Activated CD8-positive, alpha-beta memory T cell treated with anti-CD3 and anti-CD28 coated beads, Interleukin-2, amount 10 ng/mL, durations not matched to agents 7 days and 5 days (primary cell): ENCODE data around the gene SLC7A6. TPM values are rescaled to one million over a fixed set of nuclear protein-coding genes. Genes with fewer than 3 reads are reported as not detected.

Experiments
- ATAC-seq: fragments of 150-1000 bp; cut with Tn5 transposase; one replicate; pipeline ENCODE4 v1.10.0; 2021; ENCODE audit warnings: moderate library complexity
- CTCF ChIA-PET: fragments of 350-600 bp; sonication (Branson Sonifier 250); formaldehyde crosslinking; loops from one replicate; lab custom pipeline; 2021; ENCODE audit warnings: antibody characterized with exemption; lab: Charles Lee
- DNase-seq: peaks from one replicate; pipeline ENCODE4 v3.0.0-alpha.2; 2020
- H3K27ac Mint-ChIP-seq: one replicate; pipeline ENCODE4 v1.8.0; 2021; ENCODE audit warnings: mild to moderate bottlenecking, mixed read lengths
- H3K27me3 Mint-ChIP-seq: one replicate; pipeline ENCODE4 v1.8.0; 2021; ENCODE audit warnings: mixed read lengths
- H3K36me3 Mint-ChIP-seq: one replicate; pipeline ENCODE4 v1.8.0; 2021; ENCODE audit warnings: mild to moderate bottlenecking, mixed read lengths
- H3K4me1 Mint-ChIP-seq: one replicate; pipeline ENCODE4 v1.8.0; 2021; ENCODE audit warnings: mixed read lengths
- H3K4me3 Mint-ChIP-seq: one replicate; pipeline ENCODE4 v1.8.0; 2021; ENCODE audit warnings: mild to moderate bottlenecking, moderate library complexity, mixed read lengths
- H3K9me3 Mint-ChIP-seq: one replicate; pipeline ENCODE4 v1.8.0; 2022; ENCODE audit warnings: low read depth, mixed read lengths
- total RNA-seq, 2 experiments: library from RNA; stranded (reverse); gene quantifications; one replicate each; pipeline ENCODE4 v1.2.3, GENCODE V29; 2021

Gene SLC7A6
- total RNA-seq, 2 experiments from 2014 or later, result 73.3 to 99.5 TPM

GRCh38 chr16:68267612-68268405 is 3.5 kb downstream of the SLC7A6 start:
- no peak for DNase-seq
- peaks cover 68% of the 10 kb centered on the region for H3K4me1 Mint-ChIP-seq
- H3K4me3 Mint-ChIP-seq, result no peak overlapping the region
- H3K27ac Mint-ChIP-seq, result peak overlapping the region; percentile 36
- CTCF ChIA-PET, result interaction anchor here (0.8 to 4.0 kb wide), 3 partner anchors 11 to 17 kb away, joined by 3 to 20 read pairs (median 3); no protein-coding TSS in a partner anchor
- no peaks in the 10 kb centered on the region for H3K27me3 Mint-ChIP-seq
- no peaks in the 10 kb centered on the region for H3K9me3 Mint-ChIP-seq
- H3K36me3 Mint-ChIP-seq, result peaks cover 17% of the 10 kb centered on the region
- no peak for ATAC-seq

- Mint-ChIP-seq H3K27me3 (no peaks in the 10 kb centered on the region), H3K4me3 (no peak overlapping the region), H3K27ac (peak overlapping the region; percentile 81), H3K36me3 (peaks cover 33% of the 10 kb centered on the region), H3K9me3 (no peaks in the 10 kb centered on the region), H3K4me1 (peaks cover 78% of the 10 kb centered on the region)
- no peak for DNase-seq
- CTCF ChIA-PET, result interaction anchor here (1.2 to 5.1 kb wide), 4 partner anchors 8 to 59 kb away, joined by 3 to 42 read pairs (median 12); no protein-coding TSS in a partner anchor
- ATAC-seq, result no peak
Measured at GRCh38 chr16:68269793-68270192, 5.5 kb downstream of the SLC7A6 start.

- CTCF ChIA-PET, result interaction anchor here (1.2 to 5.1 kb wide), 3 partner anchors 8 to 15 kb away, joined by 3 to 42 read pairs (median 20); no protein-coding TSS in a partner anchor
- no peak overlapping the region for H3K4me3 Mint-ChIP-seq
- H3K27ac Mint-ChIP-seq, result peak overlapping the region; percentile 81
- H3K36me3 Mint-ChIP-seq, result peaks cover 34% of the 10 kb centered on the region
- no peaks in the 10 kb centered on the region for H3K27me3 Mint-ChIP-seq
- DNase-seq (no peak), ATAC-seq (peak; percentile 29)
- peaks cover 83% of the 10 kb centered on the region for H3K4me1 Mint-ChIP-seq
- no peaks in the 10 kb centered on the region for H3K9me3 Mint-ChIP-seq
Measured at GRCh38 chr16:68270353-68270752, 6.0 kb downstream of the SLC7A6 start.

GRCh38 chr16:68272507-68273209 is 8.3 kb downstream of the SLC7A6 start:
- Mint-ChIP-seq H3K4me1 (peaks cover 80% of the 10 kb centered on the region), H3K36me3 (peaks cover 39% of the 10 kb centered on the region), H3K4me3 (no peak overlapping the region), H3K9me3 (no peaks in the 10 kb centered on the region), H3K27ac (peak overlapping the region; percentile 80), H3K27me3 (no peaks in the 10 kb centered on the region)
- peak; percentile 16 for ATAC-seq
- DNase-seq, result no peak
- CTCF ChIA-PET, result interaction anchor here (1.1 to 5.1 kb wide), 7 partner anchors 8 to 55 kb away, joined by 4 to 42 read pairs (median 20); partner anchors contain the start of genes PRMT7, SLC7A6 and SLC7A6OS

GRCh38 chr16:68273459-68273858 is 9.1 kb downstream of the SLC7A6 start:
- peak overlapping the region; percentile 80 for H3K27ac Mint-ChIP-seq
- no peaks in the 10 kb centered on the region for H3K9me3 Mint-ChIP-seq
- H3K36me3 Mint-ChIP-seq, result peaks cover 39% of the 10 kb centered on the region
- no peak for DNase-seq
- H3K4me1 Mint-ChIP-seq, result peaks cover 73% of the 10 kb centered on the region
- CTCF ChIA-PET, result interaction anchor here (1.1 to 5.1 kb wide), 7 partner anchors 8 to 54 kb away, joined by 4 to 42 read pairs (median 20); partner anchors contain the start of genes PRMT7, SLC7A6 and SLC7A6OS
- H3K27me3 Mint-ChIP-seq, result no peaks in the 10 kb centered on the region
- ATAC-seq, result no peak
- H3K4me3 Mint-ChIP-seq, result no peak overlapping the region

- Mint-ChIP-seq H3K27ac (peak overlapping the region; percentile 90), H3K36me3 (peaks cover 38% of the 10 kb centered on the region), H3K27me3 (no peaks in the 10 kb centered on the region), H3K9me3 (no peaks in the 10 kb centered on the region), H3K4me3 (no peak overlapping the region), H3K4me1 (peaks cover 72% of the 10 kb centered on the region)
- no peak for DNase-seq
- no peak for ATAC-seq
- CTCF ChIA-PET, result interaction anchor here (1.3 to 5.1 kb wide), 5 partner anchors 10 to 54 kb away, joined by 7 to 42 read pairs (median 29); partner anchors contain the start of gene SLC7A6
Measured at GRCh38 chr16:68273896-68274295, 9.6 kb downstream of the SLC7A6 start.

- H3K9me3 Mint-ChIP-seq, result no peaks in the 10 kb centered on the region
- no peaks in the 10 kb centered on the region for H3K27me3 Mint-ChIP-seq
- DNase-seq (no peak), ATAC-seq (no peak)
- H3K36me3 Mint-ChIP-seq, result peaks cover 36% of the 10 kb centered on the region
- peak overlapping the region; percentile 90 for H3K27ac Mint-ChIP-seq
- CTCF ChIA-PET, result interaction anchor here (0.8 to 4.1 kb wide), 6 partner anchors 10 to 53 kb away, joined by 3 to 36 read pairs (median 8); partner anchors contain the start of gene SLC7A6
- H3K4me3 Mint-ChIP-seq, result no peak overlapping the region
- H3K4me1 Mint-ChIP-seq, result peaks cover 67% of the 10 kb centered on the region
Measured at GRCh38 chr16:68274441-68274840, 10.1 kb downstream of the SLC7A6 start.

- H3K27me3 Mint-ChIP-seq, result no peaks in the 10 kb centered on the region
- peaks cover 38% of the 10 kb centered on the region for H3K36me3 Mint-ChIP-seq
- peaks cover 60% of the 10 kb centered on the region for H3K4me1 Mint-ChIP-seq
- CTCF ChIA-PET, result interaction anchor here (0.7 to 4.5 kb wide), 11 partner anchors 9 to 80 kb away, joined by 3 to 36 read pairs (median 7); partner anchors contain the start of gene SLC7A6
- H3K9me3 Mint-ChIP-seq, result no peaks in the 10 kb centered on the region
- H3K4me3 Mint-ChIP-seq, result peak overlapping the region; percentile 37
- H3K27ac Mint-ChIP-seq, result peak overlapping the region; percentile 90
- DNase-seq (peak; percentile 65), ATAC-seq (peak; percentile 75)
Measured at GRCh38 chr16:68275611-68276191, 11.4 kb downstream of the SLC7A6 start.

- no peak for ATAC-seq
Measured at GRCh38 chr16:68276223-68276622, 11.9 kb downstream of the SLC7A6 start.

GRCh38 chr16:68279726-68280558 is 15.6 kb downstream of the SLC7A6 start:
- ATAC-seq (no peak), DNase-seq (no peak)
- CTCF ChIA-PET, result interaction anchor here (1.0 to 4.5 kb wide), 7 partner anchors 7 to 21 kb away, joined by 3 to 24 read pairs (median 4); partner anchors contain the start of gene SLC7A6
- Mint-ChIP-seq H3K27ac (no peak overlapping the region), H3K36me3 (peaks cover 39% of the 10 kb centered on the region), H3K27me3 (no peaks in the 10 kb centered on the region), H3K4me1 (peaks cover 60% of the 10 kb centered on the region), H3K4me3 (no peak overlapping the region), H3K9me3 (no peaks in the 10 kb centered on the region)

More at GRCh38 chr16:68276223-68276622, 11.9 kb downstream of the SLC7A6 start:
- H3K4me1 Mint-ChIP-seq, result peaks cover 60% of the 10 kb centered on the region
- H3K36me3 Mint-ChIP-seq, result peaks cover 40% of the 10 kb centered on the region
- H3K27ac Mint-ChIP-seq, result peak overlapping the region; percentile 90
- H3K4me3 Mint-ChIP-seq, result peak overlapping the region; percentile 37
- no peak for DNase-seq
- CTCF ChIA-PET, result interaction anchor here (0.7 to 4.5 kb wide), 10 partner anchors 9 to 631 kb away, joined by 3 to 36 read pairs (median 5); partner anchors contain the start of genes CARMIL2 and SLC7A6
- no peaks in the 10 kb centered on the region for H3K27me3 Mint-ChIP-seq
- no peaks in the 10 kb centered on the region for H3K9me3 Mint-ChIP-seq

GRCh38 chr16:68281368-68282063 is 17.2 kb downstream of the SLC7A6 start:
- ATAC-seq (no peak), DNase-seq (no peak)
- Mint-ChIP-seq H3K4me1 (peaks cover 59% of the 10 kb centered on the region), H3K27me3 (no peaks in the 10 kb centered on the region), H3K4me3 (no peak overlapping the region), H3K27ac (peak overlapping the region; percentile 74), H3K36me3 (peaks cover 39% of the 10 kb centered on the region), H3K9me3 (no peaks in the 10 kb centered on the region)
- CTCF ChIA-PET, result interaction anchor here (1.0 to 1.7 kb wide), 4 partner anchors 9 to 18 kb away, joined by 3 to 5 read pairs (median 4); partner anchors contain the start of gene SLC7A6
